PFSK-1 (cell line): Measurements from ENCODE around the gene BARX1.

Experiments
- FOXP2 ChIP-seq: optimal IDR thresholded peaks from 2 replicates; pipeline ENCODE3; 2011; ENCODE audit warnings: borderline replicate concordance, control low read depth, inconsistent platforms; ENCODE audit not compliant: insufficient read depth; ENCODE audit errors: extremely low read length, extremely low read depth
- POLR2AphosphoS5 ChIP-seq: IDR thresholded peaks from 2 replicates; pipeline ENCODE4 v1.6.1; 2012; ENCODE audit warnings: low read depth, mild to moderate bottlenecking, control low read depth, low read length, moderate library complexity
- SIN3A ChIP-seq: IDR thresholded peaks from 2 replicates; pipeline ENCODE4 v1.6.1; 2012; ENCODE audit warnings: mild to moderate bottlenecking, low read length, moderate library complexity, borderline replicate concordance; ENCODE audit not compliant: insufficient read depth
- TAF1 ChIP-seq: IDR thresholded peaks from 2 replicates; pipeline ENCODE4 v1.6.1; 2012; ENCODE audit warnings: low read length, control low read depth, borderline replicate concordance; ENCODE audit not compliant: insufficient read depth
- TF ChIP-seq, protein P1 (sequence below), 2 experiments: IDR thresholded peaks; 2 replicates each; pipeline versions ENCODE4 v1.6.1 to v1.8.0; 2011 to 2012; ENCODE audit warnings: low read depth in 2 of 2, low read length in 2 of 2, control low read depth in 1 of 2, inconsistent platforms in 1 of 2, mild to moderate bottlenecking in 1 of 2, moderate library complexity in 1 of 2; ENCODE audit not compliant: insufficient read depth in 1 of 2

Gene BARX1

GRCh38 chr9:93947409-93948070, 7.6 kb downstream of the BARX1 start:
- no peak for TF ChIP-seq TAF1
- TF ChIP-seq, protein P1, sequence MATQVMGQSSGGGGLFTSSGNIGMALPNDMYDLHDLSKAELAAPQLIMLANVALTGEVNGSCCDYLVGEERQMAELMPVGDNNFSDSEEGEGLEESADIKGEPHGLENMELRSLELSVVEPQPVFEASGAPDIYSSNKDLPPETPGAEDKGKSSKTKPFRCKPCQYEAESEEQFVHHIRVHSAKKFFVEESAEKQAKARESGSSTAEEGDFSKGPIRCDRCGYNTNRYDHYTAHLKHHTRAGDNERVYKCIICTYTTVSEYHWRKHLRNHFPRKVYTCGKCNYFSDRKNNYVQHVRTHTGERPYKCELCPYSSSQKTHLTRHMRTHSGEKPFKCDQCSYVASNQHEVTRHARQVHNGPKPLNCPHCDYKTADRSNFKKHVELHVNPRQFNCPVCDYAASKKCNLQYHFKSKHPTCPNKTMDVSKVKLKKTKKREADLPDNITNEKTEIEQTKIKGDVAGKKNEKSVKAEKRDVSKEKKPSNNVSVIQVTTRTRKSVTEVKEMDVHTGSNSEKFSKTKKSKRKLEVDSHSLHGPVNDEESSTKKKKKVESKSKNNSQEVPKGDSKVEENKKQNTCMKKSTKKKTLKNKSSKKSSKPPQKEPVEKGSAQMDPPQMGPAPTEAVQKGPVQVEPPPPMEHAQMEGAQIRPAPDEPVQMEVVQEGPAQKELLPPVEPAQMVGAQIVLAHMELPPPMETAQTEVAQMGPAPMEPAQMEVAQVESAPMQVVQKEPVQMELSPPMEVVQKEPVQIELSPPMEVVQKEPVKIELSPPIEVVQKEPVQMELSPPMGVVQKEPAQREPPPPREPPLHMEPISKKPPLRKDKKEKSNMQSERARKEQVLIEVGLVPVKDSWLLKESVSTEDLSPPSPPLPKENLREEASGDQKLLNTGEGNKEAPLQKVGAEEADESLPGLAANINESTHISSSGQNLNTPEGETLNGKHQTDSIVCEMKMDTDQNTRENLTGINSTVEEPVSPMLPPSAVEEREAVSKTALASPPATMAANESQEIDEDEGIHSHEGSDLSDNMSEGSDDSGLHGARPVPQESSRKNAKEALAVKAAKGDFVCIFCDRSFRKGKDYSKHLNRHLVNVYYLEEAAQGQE (IDR thresholded peaks at IDR 0.05; ENCODE audit: insufficient read depth in 1 of 2, low read depth in 2 of 2, low read length in 2 of 2) = no peak
- TF ChIP-seq SIN3A = no peak
- no peak for TF ChIP-seq FOXP2
- TF ChIP-seq POLR2AphosphoS5 = no peak

- TF ChIP-seq, protein P1 (IDR thresholded peaks at IDR 0.05; ENCODE audit: insufficient read depth in 1 of 2, low read depth in 2 of 2, low read length in 2 of 2) = no peak
- TF ChIP-seq TAF1 (no peak), POLR2AphosphoS5 (no peak), FOXP2 (no peak), SIN3A (no peak)
Measured at GRCh38 chr9:93946338-93946712, 8.8 kb downstream of the BARX1 start.

- no peak for TF ChIP-seq FOXP2
- no peak for TF ChIP-seq POLR2AphosphoS5
- TF ChIP-seq TAF1 = no peak
- no peak for TF ChIP-seq SIN3A
- TF ChIP-seq, protein P1 (IDR thresholded peaks at IDR 0.05; ENCODE audit: insufficient read depth in 1 of 2, low read depth in 2 of 2, low read length in 2 of 2) = no peak
Measured at GRCh38 chr9:93945400-93946337, 9.5 kb downstream of the BARX1 start.

GRCh38 chr9:93944011-93944410, 11.1 kb downstream of the BARX1 start:
- TF ChIP-seq FOXP2 (no peak), TAF1 (no peak), POLR2AphosphoS5 (no peak), SIN3A (no peak)
- TF ChIP-seq, protein P1 (IDR thresholded peaks at IDR 0.05; ENCODE audit: insufficient read depth in 1 of 2, low read depth in 2 of 2, low read length in 2 of 2) = no peak

DNA sequence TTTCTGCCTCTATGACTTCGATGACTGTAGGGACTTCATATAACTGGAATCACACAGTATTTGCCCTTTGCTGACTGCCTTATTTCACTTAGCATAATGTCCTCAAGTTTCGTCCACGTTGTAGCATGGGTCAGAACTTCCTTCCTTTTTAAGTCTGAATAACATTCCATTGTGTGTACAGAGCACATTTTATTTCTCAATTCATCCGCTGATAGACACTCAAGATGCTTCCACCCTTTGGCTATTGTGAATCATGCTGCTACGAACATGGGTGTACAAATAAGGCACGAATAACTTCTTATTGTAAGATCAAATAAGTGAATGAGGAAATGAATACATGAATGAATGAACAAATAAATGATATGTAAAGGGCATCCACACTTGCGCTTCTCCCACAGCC, 13.0 kb downstream of the BARX1 start:
- TF ChIP-seq TAF1 = no peak
- TF ChIP-seq, protein P1 (IDR thresholded peaks at IDR 0.05; ENCODE audit: insufficient read depth in 1 of 2, low read depth in 2 of 2, low read length in 2 of 2) = no peak
- no peak for TF ChIP-seq POLR2AphosphoS5
- no peak for TF ChIP-seq SIN3A
- no peak for TF ChIP-seq FOXP2
